RWPE2 (cell line): ENCODE measurements around the gene COPS7B.

ENCODE experiments used
- ATAC-seq: fragments of 200-7000 bp; cut with Tn5 transposase; 3 replicates; pipeline ENCODE4 v1.9.1; 2021; ENCODE audit warnings: low read depth
- DNase-seq: peaks from one replicate; pipeline ENCODE4 v3.0.0-alpha.2; 2020; ENCODE audit warnings: low spot score
- H3K27ac ChIP-seq: fragments of 450-650 bp; 2 replicates; pipeline ENCODE4 v1.5.1; 2017; ENCODE audit warnings: mild to moderate bottlenecking; ENCODE audit not compliant: poor library complexity, severe bottlenecking
- H3K27me3 ChIP-seq: fragments of 250-450 bp; sonication (Bioruptor Pico); 2 replicates; pipeline ENCODE4 v1.5.1; 2021; ENCODE audit warnings: mild to moderate bottlenecking, moderate library complexity; ENCODE audit not compliant: insufficient read depth, poor library complexity, severe bottlenecking
- H3K36me3 ChIP-seq: fragments of 250-450 bp; sonication (Bioruptor Pico); 2 replicates; pipeline ENCODE4 v1.5.1; 2020; ENCODE audit warnings: low read depth, mild to moderate bottlenecking, moderate library complexity
- H3K4me1 ChIP-seq: fragments of 250-450 bp; sonication (Bioruptor Pico); 2 replicates; pipeline ENCODE4 v1.5.1; 2021; ENCODE audit warnings: mild to moderate bottlenecking, moderate library complexity; ENCODE audit not compliant: insufficient read depth, poor library complexity, severe bottlenecking
- H3K4me3 ChIP-seq: fragments of 250-450 bp; sonication (Bioruptor Pico); 2 replicates; pipeline ENCODE4 v1.5.1; 2021; ENCODE audit warnings: mild to moderate bottlenecking, moderate library complexity; ENCODE audit not compliant: severe bottlenecking
- H3K9me3 ChIP-seq: fragments of 250-450 bp; sonication (Bioruptor Pico); 2 replicates; pipeline ENCODE4 v1.5.1; 2021; ENCODE audit warnings: mild to moderate bottlenecking, moderate library complexity; ENCODE audit not compliant: severe bottlenecking
- TF ChIP-seq, protein P1 (sequence below): fragments of 450-650 bp; IDR thresholded peaks from one replicate; pipeline ENCODE4 v1.5.1; 2017; ENCODE audit warnings: mild to moderate bottlenecking, moderate library complexity; ENCODE audit not compliant: poor library complexity, severe bottlenecking

The COPS7B gene

DNA sequence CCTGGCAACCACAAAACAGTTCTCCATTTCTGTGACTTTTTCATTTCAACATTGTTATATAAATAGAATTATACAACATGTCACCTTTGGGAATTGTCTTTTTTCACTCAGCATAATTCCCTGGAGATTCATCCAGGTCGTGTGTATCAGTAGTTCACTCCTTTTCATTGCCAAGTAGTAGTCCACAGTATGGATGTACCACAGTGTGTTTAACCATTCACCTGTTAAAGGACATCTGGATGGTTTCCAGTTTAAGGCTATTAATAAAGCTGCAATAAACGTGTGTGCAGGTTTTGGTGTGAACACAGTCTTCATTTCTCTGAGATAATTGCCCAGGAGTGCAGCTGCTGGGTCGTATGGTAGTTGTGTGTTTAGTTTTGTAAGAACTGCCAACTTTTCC lies 35.7 kb downstream of the COPS7B start:
- Histone ChIP-seq H3K27me3 (no peaks in the 10 kb centered on the region), H3K4me3 (no peak overlapping the region), H3K4me1 (no peaks in the 10 kb centered on the region), H3K27ac (no peak overlapping the region), H3K36me3 (no peaks in the 10 kb centered on the region), H3K9me3 (no peaks in the 10 kb centered on the region)
- ATAC-seq (no peak), DNase-seq (no peak)
- TF ChIP-seq, protein P1, sequence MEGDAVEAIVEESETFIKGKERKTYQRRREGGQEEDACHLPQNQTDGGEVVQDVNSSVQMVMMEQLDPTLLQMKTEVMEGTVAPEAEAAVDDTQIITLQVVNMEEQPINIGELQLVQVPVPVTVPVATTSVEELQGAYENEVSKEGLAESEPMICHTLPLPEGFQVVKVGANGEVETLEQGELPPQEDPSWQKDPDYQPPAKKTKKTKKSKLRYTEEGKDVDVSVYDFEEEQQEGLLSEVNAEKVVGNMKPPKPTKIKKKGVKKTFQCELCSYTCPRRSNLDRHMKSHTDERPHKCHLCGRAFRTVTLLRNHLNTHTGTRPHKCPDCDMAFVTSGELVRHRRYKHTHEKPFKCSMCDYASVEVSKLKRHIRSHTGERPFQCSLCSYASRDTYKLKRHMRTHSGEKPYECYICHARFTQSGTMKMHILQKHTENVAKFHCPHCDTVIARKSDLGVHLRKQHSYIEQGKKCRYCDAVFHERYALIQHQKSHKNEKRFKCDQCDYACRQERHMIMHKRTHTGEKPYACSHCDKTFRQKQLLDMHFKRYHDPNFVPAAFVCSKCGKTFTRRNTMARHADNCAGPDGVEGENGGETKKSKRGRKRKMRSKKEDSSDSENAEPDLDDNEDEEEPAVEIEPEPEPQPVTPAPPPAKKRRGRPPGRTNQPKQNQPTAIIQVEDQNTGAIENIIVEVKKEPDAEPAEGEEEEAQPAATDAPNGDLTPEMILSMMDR: no peak

- no peak for DNase-seq
- no peak overlapping the region for H3K27ac ChIP-seq
- no peaks in the 10 kb centered on the region for H3K27me3 ChIP-seq
- H3K36me3 ChIP-seq: no peaks in the 10 kb centered on the region
- H3K9me3 ChIP-seq: no peaks in the 10 kb centered on the region
- no peak for ATAC-seq
- TF ChIP-seq, protein P1: no peak
- no peaks in the 10 kb centered on the region for H3K4me1 ChIP-seq
- no peak overlapping the region for H3K4me3 ChIP-seq
Observed at GRCh38 chr2:231853105-231853504, 66.9 kb downstream of the COPS7B start.

DNA sequence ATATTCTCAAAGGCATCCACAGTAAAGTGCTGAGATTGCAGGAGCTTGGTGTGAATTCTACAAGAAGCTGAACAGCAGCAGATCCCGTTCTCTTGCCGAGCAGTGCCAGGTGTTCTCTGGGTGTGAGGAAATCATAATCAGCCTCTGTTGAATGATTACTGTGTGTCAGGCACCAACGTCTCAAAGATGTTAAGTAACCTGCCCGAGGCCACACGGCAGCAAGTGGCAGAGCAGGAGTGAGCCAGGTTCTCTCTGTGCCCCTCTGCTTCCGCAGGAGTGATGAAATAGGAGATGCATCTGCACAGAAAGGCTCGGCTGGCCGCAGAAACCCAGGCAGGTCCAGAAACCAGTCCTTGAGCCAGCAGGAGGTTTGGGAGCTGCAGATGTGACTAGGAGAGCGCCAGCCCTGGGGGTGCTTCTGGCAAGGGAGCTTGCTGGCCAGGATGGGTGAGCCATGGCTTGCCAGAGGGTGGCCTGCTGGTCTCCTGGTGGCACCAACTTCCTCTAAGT lies 68.4 kb downstream of the COPS7B start:
- H3K36me3 ChIP-seq: no peaks in the 10 kb centered on the region
- DNase-seq: no peak
- H3K9me3 ChIP-seq: no peaks in the 10 kb centered on the region
- no peaks in the 10 kb centered on the region for H3K27me3 ChIP-seq
- ATAC-seq: no peak
- H3K27ac ChIP-seq: no peak overlapping the region
- H3K4me1 ChIP-seq: no peaks in the 10 kb centered on the region
- TF ChIP-seq, protein P1: no peak
- H3K4me3 ChIP-seq: no peak overlapping the region

GRCh38 chr2:231856959-231857358 lies 70.7 kb downstream of the COPS7B start:
- no peaks in the 10 kb centered on the region for H3K27me3 ChIP-seq
- no peak for ATAC-seq
- no peaks in the 10 kb centered on the region for H3K36me3 ChIP-seq
- H3K4me3 ChIP-seq: no peak overlapping the region
- no peaks in the 10 kb centered on the region for H3K4me1 ChIP-seq
- TF ChIP-seq, protein P1: no peak
- no peaks in the 10 kb centered on the region for H3K9me3 ChIP-seq
- no peak overlapping the region for H3K27ac ChIP-seq
- DNase-seq: no peak
